ENCODE data around the gene DSCAM. TPM values are rescaled to one million over a fixed set of nuclear protein-coding genes. Genes with fewer than 3 reads are reported as not detected.

Gene DSCAM
- total and polyA plus RNA-seq, 2 donors (not counting 1 experiment from before 2014, with no cell fraction given): not detected

DNA sequence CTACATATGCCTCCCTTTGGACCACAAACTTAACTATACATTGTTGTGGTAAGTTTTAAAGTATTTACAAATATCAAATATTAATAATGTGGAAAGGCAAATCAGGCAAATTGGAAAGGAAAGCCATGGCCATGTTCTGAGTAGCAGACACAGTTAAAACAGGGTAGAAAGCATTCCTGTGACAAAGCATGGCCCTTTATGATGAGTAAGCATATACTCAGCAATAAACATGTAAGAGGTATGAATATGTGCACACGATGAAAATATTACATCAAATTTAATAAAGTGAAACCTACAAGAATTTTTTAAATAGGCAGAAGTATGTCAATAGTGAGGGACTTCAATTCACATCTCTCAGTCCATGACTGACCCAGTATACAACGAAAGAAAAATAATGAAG is 389.2 kb downstream of the DSCAM start:
- Histone ChIP-seq H3K27ac (ENCODE audit: low read length in 2 of 2) (no peak overlapping the region), H4K20me1 (ENCODE audit: control insufficient read depth, insufficient read depth, low read length, poor library complexity, severe bottlenecking) (no peaks in the 10 kb centered on the region), H3K79me2 (ENCODE audit: control insufficient read depth, insufficient read depth, low read length) (no peaks in the 10 kb centered on the region), H2AFZ (ENCODE audit: insufficient read depth, low read depth, low read length, poor library complexity, severe bottlenecking) (no peak overlapping the region), H3K4me3 (ENCODE audit: control extremely low read depth in 1 of 5, extremely low read depth in 1 of 5, insufficient read depth in 1 of 5, low read depth in 2 of 5, low read length in 4 of 5) (no peak overlapping the region), H3K27me3 (replicated peaks in 1 of 4; ENCODE audit: control extremely low read depth in 1 of 4, control insufficient read depth in 3 of 4, insufficient read depth in 4 of 4, low read length in 3 of 4) (no peaks in the 10 kb centered on the region), H3K9ac (ENCODE audit: low read length) (no peak overlapping the region), H3K36me3 (replicated peaks in 1 of 2; ENCODE audit: control extremely low read depth in 1 of 2, control insufficient read depth in 1 of 2, extremely low read depth in 1 of 2, insufficient read depth in 2 of 2, low read length in 1 of 2) (no peaks in the 10 kb centered on the region), H3K9me3 (ENCODE audit: control extremely low read depth in 1 of 3, control insufficient read depth in 2 of 3, insufficient read depth in 1 of 3, low read length in 2 of 3) (no peaks in the 10 kb centered on the region), H3K4me2 (replicated peaks; ENCODE audit: low read depth, low read length, poor library complexity, severe bottlenecking) (no peak overlapping the region), H3K4me1 (ENCODE audit: control insufficient read depth in 2 of 2, insufficient read depth in 2 of 2, low read length in 2 of 2) (no peaks in the 10 kb centered on the region)
- TF ChIP-seq CTCF (IDR thresholded peaks at IDR 0.05) (no peak), EZH2 (IDR thresholded peaks at IDR 0.05; ENCODE audit: borderline replicate concordance, insufficient read depth, low read depth, low read length, poor library complexity, severe bottlenecking) (no peak)
- ChIA-PET POLR2A (no interaction called here), CTCF (no interaction called here)
- H3K27ac Mint-ChIP-seq: no peak overlapping the region
- no peaks in the 10 kb centered on the region for H3K27me3 Mint-ChIP-seq
- DNase-seq (no peak), ATAC-seq (ENCODE audit: low read depth) (no peak)
- no peaks in the 10 kb centered on the region for H3K4me1 Mint-ChIP-seq
- no peaks in the 10 kb centered on the region for H3K9me3 Mint-ChIP-seq (ENCODE audit: insufficient read depth)
- H3K4me3 Mint-ChIP-seq: no peak overlapping the region
- WGBS (ENCODE audit: insufficient coverage): no CpG with 5 or more reads among the region's 2 CpGs
- intact Hi-C loops (cut with micrococcal nuclease): no loop called here

DNA sequence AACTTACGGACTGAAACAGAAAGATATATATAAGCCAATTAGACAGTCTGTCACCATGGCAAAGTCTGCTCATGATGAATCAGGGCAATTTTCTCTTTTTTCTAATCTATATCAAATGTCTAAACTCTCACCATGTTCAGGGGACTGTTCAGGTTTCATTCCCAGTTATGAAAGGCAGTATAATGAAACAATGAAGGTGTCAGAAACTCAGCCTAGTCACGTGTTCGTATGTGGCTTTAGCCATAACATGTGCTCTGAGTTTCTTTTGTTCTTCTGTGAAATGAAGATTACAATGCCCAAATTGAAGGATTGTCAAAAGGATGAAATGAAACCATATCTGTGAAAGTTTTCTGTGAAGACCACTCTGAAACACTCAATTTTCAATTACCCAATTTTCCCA is 392.9 kb downstream of the DSCAM start:
- H3K4me3 Mint-ChIP-seq: no peak overlapping the region
- POLR2A ChIA-PET: no interaction called here
- no peak overlapping the region for H3K27ac Mint-ChIP-seq
- CTCF ChIA-PET: interaction anchor here (0.8 kb wide), 1 partner anchor 22 kb away, joined by 3 read pairs; no protein-coding TSS in a partner anchor
- no peak overlapping the region for H3K9ac ChIP-seq (ENCODE audit: low read length)
- no peak overlapping the region for H3K27ac ChIP-seq (ENCODE audit: low read length in 2 of 2)
- WGBS (ENCODE audit: insufficient coverage): 100% methylated on average over 2 of the region's 3 CpGs
- no peak for DNase-seq
- H3K9me3 Mint-ChIP-seq (ENCODE audit: insufficient read depth): no peaks in the 10 kb centered on the region
- no peaks in the 10 kb centered on the region for H3K9me3 ChIP-seq (ENCODE audit: control extremely low read depth in 1 of 3, control insufficient read depth in 2 of 3, insufficient read depth in 1 of 3, low read length in 2 of 3)
- no peaks in the 10 kb centered on the region for H3K4me1 ChIP-seq (ENCODE audit: control insufficient read depth in 2 of 2, insufficient read depth in 2 of 2, low read length in 2 of 2)
- no peak overlapping the region for H3K4me3 ChIP-seq (ENCODE audit: control extremely low read depth in 1 of 5, extremely low read depth in 1 of 5, insufficient read depth in 1 of 5, low read depth in 2 of 5, low read length in 4 of 5)
- TF ChIP-seq EZH2 (IDR thresholded peaks at IDR 0.05; ENCODE audit: borderline replicate concordance, insufficient read depth, low read depth, low read length, poor library complexity, severe bottlenecking) (no peak), CTCF (IDR thresholded peaks at IDR 0.05) (no peak)
- ATAC-seq (ENCODE audit: low read depth): no peak
- no peak overlapping the region for H2AFZ ChIP-seq (ENCODE audit: insufficient read depth, low read depth, low read length, poor library complexity, severe bottlenecking)
- H3K27me3 Mint-ChIP-seq: no peaks in the 10 kb centered on the region
- no peaks in the 10 kb centered on the region for H3K79me2 ChIP-seq (ENCODE audit: control insufficient read depth, insufficient read depth, low read length)
- intact Hi-C loops (cut with micrococcal nuclease): no loop called here
- no peaks in the 10 kb centered on the region for H3K4me1 Mint-ChIP-seq
- H3K36me3 ChIP-seq (replicated peaks in 1 of 2; ENCODE audit: control extremely low read depth in 1 of 2, control insufficient read depth in 1 of 2, extremely low read depth in 1 of 2, insufficient read depth in 2 of 2, low read length in 1 of 2): no peaks in the 10 kb centered on the region
- H3K4me2 ChIP-seq (replicated peaks; ENCODE audit: low read depth, low read length, poor library complexity, severe bottlenecking): no peak overlapping the region
- H4K20me1 ChIP-seq (ENCODE audit: control insufficient read depth, insufficient read depth, low read length, poor library complexity, severe bottlenecking): no peaks in the 10 kb centered on the region
- H3K27me3 ChIP-seq (replicated peaks in 1 of 4; ENCODE audit: control extremely low read depth in 1 of 4, control insufficient read depth in 3 of 4, insufficient read depth in 4 of 4, low read length in 3 of 4): no peaks in the 10 kb centered on the region
